HG03571 (cell line): ENCODE data around the gene TOP1.

Experiments
- ATAC-seq: cut with Tn5 transposase; IDR thresholded peaks from one replicate; pipeline ENCODE4 v1.9.1; 2021; ENCODE audit not compliant: unreplicated experiment

TOP1 gene

DNA sequence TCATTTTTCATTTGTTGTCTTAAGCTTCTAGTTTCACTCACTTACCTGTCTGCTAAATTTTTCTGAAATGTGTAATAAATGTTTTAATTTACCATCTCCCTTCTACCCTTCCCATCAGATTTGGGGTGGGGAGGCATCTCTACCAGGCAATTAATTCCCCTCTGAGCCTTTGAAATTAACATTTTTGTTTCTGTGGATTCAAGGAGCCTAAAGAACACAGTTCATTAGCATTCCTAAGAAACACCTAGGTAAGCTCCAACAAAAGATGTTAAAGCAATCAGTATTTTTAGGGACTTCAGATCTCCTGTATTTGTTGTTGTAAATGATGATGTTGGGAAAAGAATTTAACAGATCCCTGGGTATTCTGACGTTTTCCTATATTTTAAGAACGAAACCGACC is 6.6 kb downstream of the TOP1 start:
- no peak for ATAC-seq

DNA sequence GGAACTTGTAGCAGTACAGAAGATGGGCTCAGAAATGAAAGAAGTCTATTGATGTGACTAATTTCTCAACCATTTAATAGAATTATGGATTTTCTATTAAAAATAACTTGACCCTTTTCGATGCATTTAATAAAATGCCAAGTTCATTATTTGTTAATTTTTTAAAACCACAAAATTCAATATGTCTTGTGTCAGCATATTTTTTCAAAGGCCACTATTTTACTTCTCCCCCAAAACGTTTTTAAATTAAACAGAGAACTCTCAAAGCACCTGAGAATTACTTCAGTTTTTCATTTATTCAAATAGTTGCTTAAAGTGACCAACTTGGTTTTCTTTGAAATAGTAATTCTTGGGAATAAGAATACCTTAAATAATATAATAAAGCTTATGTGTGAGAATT is 8.6 kb downstream of the TOP1 start:
- ATAC-seq = no peak

DNA sequence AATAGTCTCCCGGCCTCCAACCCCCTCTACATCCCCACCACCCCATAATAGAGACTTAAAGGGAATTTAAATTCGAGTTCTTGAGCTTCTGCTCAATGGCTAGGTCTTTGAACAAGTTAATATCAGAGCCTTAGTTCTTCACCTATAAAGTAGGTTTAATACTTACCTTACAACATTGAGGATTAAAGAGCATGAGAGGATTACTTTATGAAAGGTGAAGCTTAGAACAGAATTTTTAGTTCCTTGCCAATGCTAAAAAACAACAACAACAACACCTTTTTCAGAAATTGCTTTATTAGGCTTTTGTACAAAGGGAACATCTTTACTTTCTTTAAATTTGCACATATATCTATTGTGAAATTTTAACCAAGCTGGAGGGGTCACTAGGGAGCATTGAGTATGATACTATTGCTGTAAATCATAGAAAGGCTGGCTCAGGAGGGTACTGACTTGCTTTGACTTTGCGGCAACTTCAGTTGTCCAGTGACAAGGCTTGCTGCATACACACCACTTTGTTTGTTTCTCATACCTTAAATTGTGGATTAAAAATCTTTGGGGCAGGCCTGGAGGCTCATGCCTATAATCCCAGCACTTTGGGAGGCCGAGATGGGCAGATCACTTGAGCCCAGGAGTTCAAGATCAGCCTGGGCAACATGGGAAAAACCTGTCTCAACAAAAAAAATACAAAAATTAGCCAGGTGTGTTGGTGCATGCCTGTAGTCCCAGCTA is 9.7 kb downstream of the TOP1 start:
- ATAC-seq = no peak

DNA sequence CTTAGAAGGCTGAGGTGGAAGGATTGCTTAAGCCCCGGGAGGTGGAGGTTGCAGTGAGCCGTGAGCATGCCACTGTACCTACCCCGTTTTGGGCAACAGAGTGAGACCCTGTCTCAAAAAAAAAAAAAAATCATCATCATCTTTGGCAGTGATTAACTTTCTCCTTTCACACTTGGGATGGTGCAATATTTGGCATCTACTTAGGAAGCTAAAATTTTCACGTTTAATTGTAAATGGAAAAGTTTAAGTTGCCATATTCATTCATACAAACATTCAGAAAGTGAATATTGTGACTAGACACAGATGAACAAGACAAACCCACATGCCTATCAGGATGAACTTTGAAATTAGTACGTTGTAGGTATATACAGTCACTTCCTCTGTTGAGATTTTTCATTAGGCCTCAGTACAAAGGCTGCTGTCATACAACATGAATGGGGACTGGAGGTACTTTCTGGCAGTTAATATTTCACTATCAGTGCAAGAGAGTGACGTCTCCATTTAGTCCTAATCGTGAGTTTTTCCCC is 10.3 kb downstream of the TOP1 start:
- no peak for ATAC-seq

DNA sequence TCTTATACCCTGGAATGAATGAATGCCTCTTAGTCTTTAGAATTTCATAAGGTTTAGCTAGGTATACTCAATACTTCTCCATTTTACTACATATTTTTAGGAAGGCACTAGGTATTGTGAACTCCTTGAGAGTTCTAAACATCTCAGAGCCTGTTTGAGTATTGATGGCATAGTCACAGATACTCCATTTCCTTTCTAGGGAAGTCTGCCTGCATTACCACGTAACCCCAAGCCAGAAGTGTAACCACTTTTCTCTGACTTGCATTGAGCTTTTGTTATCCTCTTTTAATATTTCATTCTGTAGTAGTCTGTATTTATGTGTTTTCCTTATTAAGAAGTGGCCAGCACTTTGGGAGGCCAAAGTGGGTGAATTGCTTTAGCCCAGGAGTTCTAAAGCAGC is 12.2 kb downstream of the TOP1 start:
- no peak for ATAC-seq

DNA sequence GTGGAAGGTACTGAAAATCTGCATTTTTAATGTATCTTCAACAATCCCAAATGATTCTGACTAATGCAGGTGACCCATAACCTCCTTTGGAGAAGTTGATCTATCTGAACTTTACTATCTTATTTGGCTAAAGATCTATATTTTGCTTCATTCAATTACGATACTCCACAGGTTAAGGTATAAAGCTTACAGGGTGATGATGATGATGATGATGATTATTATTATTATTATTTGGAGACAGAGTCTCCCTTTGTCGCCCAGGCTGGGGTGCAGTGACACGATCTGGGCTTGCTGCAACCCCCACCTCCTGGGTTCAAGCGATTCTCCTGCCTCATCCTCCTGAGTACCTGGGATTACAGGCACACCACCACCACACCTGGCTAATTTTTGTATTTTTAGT is 13.1 kb downstream of the TOP1 start:
- no peak for ATAC-seq

DNA sequence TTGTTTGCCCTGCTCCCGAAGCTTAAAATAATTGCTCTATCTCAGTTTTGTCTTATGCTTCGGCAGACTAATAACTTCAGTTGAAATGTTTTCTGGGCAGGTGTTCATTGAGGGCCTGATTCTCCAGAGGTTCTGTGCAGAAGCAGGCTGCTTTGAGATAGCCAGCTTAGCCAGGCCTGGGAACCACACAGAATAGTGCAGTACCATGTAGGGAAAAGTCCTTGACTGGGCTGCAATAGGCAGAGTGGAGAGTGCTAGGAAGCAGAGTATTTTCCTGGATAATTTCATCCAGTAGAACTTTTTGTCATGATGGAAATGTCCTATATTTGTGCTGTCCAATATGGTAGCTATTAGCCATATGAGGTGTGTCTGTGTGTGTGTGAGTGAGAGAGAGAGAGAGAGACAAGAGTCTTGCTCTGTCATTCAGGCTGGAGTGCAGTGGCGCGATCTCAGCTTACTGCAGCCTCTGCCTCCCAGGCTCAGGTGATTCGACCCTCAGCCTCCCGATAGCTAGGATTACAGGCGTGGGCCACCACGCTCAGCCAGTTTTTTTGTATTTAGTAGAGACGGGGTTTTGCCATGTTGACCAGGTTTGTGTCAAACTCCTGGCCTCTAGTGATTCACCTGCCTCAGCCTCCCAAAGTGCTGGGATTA is 15.9 kb downstream of the TOP1 start:
- no peak for ATAC-seq

DNA sequence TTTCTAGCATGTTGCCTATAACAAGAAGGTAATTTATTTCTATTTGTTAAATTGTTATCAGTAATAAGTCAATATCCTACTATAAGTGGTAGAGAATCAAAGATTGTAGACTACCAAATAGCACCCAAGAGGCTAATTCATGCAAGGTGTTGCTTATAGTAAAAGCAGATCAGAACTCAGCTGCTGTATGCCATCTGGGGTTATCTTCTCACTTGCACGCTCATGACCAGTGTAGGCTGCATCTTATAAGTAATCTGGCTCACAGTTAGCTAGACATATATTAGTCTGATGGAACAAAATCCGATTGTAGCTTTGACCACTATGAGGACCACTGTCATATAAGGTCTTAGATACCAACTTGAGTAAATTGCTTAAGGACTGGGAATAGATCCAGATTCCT is 17.0 kb downstream of the TOP1 start:
- ATAC-seq = no peak

DNA sequence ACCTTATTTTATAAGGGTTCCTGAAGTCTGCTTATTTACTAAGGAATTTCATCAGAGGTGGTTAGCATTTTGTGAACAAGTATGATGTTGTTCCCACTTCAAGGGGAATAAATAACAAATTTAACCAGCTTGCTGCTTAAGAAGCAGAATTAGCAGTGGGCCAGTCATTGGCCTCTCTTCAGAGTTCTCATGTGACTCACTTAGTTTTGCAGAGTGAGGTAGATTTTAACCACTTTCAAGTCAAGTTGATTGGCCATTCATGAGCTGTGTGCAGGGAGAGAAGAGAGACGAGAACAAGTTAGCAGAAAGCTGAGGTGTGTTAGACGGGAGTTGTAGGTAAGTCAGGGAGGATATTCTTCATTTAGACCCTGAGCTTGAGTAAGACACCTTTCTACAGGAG is 18.1 kb downstream of the TOP1 start:
- ATAC-seq = no peak

DNA sequence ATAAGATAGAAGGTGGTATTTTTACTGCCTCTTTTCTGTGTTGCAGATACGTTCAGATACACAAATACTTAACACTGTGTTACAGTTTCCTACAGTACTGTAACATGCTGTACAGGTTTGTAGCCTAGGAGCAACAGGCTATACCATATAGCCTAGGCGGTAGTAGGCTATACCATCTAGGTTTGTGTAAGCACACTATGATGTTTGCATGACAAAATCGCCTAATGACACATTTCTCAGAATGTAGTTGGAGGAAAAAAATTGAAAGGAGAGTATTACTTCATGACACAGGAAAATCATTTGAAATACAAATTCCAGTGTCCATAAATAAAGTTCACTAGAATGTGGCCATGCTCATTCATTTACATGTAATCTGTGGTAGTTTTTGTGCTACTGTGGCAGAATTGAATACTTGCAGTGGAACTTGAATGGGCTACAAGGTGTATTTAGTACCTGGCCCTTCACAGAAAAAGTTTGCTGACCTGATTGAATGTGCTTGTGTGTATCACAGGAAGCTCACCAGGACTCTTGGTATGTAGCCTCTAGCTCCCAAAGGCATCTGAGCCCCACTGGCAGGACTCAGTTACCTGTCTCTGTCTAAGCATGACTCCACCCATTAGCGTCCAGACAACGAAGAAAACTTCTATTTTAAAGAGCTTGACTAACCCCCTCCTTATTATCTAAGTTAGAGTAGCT is 18.8 kb downstream of the TOP1 start:
- no peak for ATAC-seq

DNA sequence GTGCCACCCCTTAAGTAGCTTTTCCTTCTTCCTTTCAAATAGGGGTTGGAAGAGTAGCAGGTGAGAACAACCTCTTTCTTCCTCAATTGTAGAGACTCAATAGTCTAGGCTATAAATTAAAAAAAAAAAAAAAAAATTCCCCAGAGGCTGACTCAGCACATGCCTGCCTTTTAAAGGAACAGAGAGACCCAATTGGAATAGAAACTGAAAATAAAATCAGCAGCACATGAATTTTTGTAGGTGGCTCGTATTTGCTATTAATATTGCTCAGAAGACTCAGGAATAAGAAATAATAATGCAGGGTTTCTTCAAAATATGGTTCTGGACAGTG is 19.3 kb downstream of the TOP1 start:
- no peak for ATAC-seq

DNA sequence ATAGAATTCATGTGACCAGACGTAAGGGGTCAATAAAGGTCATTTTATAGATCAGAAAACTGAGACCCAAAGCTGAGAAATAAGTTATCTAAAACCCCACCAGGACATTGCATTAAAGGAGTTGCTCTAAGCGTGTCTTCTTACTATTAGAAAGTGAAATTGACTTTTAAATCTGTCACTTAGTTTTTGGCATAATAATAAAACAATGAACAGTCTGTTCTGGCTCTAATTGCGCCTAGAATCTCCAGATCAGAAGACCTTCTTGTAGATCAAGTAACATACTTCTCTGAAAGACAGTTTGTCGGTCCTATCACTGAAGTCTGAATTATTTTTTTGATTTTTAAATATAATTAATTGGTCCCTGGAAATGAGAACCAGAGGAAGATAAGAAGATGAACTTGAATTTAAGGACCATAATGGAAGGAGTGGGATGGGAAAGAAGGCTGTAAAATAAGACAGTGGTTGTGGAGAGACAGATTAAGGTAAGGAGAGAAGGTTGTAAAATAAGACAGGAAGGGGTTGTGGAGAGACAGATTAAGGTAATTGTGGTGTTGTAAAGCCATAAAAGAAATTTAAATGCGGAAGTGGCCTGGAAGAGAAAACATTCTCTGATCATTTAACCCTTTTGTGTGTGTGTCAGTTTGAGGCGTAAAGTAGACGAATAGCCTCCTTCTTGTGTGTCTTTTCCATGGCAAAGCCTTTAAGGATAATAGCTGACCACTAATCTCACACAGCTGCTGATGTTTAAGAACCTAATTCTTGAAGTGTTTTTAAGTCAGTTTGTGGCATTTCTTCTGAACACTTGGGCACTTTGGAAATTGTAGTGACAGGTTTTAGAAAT is 20.1 kb downstream of the TOP1 start:
- no peak for ATAC-seq

DNA sequence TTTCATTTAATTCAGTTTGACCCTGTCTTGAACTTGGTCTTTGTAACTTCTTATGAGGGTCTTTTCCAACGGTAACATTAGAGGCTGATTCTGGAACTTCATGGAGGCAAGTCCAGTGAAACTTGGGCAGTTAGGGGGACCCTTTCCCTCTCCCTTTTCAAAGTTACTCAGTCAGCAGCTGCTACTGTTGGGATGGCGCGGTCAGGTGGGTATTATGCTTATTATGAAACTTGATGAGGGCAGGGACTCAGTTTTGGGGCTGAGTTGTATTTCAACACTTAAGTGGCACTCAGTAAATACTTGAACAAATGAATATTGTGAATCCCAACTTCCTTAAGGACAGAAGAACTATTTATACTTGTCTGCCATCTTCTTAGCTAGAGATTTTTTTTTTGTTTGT is 20.8 kb downstream of the TOP1 start:
- ATAC-seq = no peak

DNA sequence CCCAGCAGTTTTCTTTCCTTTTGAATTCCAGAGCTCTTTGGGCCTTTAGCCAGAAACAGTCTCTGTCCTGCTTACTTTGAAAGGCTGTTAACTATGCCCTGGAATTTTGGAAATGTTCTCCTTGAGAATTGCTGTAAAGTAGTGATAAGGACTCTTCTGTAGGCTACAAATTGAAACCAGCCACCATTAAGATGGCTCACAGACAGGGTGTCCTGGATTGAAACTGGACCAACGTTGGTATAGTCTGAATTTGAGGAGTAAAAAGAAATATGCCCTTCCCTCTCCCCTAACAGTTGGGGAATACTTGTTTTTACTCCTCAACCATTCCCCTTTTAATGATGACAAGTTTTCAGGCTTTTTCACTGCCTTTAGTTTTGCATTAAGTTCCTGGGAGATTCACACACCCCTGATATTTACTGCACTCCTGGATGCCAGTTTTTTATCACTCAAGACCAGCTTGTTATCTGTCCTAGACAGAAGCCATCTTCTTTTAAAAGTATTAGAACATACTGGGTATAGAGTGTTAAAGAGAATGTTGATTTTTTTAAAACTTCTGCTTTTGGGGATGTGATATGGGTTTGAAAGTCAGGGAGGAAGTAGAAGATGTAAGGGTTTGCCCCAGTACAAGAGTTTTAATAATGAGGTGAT is 21.9 kb downstream of the TOP1 start:
- no peak for ATAC-seq

DNA sequence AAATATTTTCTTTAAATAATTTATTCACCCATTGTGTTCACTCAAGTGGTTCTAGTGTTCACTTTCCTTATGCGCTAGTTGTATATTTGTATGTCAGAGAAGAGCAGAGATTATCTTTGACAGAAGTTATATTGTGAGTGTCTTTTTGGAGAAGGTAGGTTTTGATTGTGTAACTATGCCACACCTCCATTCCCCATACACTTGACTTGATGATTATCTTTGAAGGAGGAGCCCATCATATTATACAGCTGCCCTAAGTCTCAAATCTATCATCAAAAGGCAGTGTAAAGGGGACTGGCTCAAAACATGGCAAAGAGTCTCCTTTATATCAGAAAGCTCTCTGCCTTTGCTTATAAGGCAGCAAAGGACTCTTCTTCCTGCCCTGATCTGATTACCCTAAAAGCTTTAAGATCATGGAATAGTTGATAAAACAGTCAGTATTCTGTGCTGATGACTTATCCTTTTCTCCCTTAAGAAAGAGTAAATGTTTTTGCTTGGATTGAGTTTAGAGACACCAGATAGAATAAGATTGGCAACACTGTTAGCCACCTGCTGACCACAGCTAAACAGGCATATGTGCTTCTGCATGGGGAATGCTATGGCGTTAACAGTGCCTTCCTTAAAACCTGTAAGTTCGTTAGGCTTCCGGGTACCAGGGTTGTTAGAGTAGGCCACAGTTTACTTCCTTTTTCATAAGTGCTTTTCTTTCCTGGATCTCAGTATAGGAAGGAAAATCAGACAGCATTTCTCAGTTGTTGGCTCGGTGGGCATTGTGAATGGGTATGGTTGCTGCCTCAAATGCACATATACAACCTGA is 22.6 kb downstream of the TOP1 start:
- ATAC-seq = no peak

DNA sequence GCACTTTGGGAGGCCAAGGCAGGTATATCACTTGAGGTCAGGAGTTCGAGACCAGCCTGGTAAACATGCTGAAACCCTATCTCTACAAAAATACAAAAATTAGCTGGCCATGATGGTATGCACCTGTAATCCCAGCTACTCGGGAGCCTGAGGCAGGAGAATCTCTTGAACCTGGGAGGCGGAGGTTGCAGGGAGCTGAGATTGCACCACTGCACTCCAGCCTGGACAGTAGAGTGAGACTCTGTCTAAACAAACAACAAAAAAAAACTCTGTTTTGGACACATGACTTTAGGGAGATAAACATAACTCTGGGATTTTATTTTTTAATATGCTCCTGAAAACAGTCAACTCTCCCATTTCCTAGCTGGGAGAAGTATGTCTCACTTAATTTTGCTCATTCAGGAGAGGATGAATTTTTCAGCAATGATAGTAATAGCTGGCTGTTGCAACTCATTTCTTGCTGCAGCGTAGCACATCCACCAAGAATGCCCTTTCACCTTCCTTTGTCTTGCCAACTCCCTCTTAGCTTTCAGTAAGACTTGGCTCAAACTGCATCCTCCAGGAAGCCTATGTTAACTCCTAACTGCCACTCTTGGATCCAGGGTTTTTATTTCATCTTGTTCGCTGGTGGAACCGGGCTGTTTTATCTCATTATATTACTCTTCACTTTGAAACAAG is 24.3 kb downstream of the TOP1 start:
- ATAC-seq = no peak

DNA sequence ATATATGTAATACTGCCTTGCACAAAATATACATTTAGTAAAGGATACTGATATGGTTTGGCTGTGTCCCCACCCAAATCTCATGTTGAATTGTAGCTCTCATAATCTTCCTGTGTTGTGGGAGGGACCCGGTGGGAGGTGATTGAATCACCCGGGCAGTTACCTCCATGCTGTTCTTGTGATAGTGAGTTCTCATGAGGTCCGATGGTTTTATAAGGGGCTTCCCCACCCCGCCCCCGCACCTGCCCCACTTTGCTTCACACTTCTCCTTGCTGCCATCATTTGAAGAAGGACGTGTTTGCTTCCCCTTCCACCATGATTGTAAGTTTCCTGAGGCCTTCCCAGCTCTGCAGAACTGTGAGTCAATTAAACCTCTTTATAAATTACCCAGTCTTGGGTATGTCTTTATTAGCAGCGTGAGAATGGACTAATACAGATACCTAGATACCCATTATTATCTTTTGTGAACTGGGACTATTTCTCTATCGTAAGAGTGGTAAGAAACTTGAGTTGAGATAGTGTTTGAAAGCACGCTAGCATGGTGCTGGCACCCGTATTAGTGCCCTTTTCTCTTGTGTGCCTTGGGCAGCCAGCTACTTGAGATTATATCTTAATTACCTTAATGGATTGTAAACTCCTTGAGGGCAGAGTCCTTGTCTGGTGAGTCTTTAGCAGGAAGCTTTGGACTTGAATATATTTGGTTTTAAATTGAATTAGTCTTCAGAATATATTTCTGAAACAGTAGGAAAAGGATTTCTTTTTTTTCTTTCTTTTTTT is 25.6 kb downstream of the TOP1 start:
- no peak for ATAC-seq

DNA sequence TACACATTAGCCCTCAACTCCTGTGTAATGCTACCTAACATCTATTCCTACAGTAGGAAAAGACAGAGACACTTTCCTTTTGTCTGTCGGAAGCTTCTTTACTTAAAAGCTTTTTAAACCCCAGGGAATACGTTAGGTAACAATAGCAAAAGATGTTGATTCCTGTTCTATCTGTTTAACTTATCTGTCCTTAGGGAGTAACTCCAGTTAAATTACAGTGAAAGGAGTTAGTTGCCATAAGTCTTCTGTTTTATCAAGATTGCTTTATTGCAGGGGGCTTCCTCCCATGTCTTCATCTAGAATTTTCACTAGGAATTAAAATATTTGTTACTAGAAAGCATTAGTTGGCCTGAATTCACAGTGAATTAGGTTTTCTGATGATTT is 26.2 kb downstream of the TOP1 start:
- ATAC-seq = no peak

DNA sequence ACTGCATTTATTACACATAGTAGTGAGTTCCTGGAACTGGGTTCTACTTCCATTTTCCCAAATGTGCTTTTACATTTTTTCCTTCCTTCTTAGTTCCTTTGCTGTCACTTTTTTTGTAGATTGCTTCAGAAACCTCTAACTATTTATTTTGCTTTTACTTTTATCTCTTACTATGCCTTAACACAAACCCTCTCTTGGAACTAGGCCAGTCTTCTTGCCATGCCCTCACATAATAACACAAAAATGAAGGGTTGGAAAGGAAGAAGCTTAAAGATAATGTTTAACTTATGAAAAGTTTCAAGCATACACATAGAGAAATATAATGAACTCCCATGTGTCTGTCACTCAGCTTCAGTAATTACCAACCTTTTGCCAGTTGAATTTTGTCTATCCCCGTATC is 27.1 kb downstream of the TOP1 start:
- no peak for ATAC-seq
